Activated T-helper 9 cell treated with anti-CD3 and anti-CD28 coated beads, Interleukin-2, amount 50 U/mL, for 16 hours (primary cell): ENCODE measurements around the gene LARGE1.

Source experiments
- DNase-seq: peaks from one replicate; pipeline ENCODE4 v3.0.0-alpha.2; 2020; ENCODE audit warnings: low read depth

LARGE1 gene

GRCh38 chr22:33224841-33225240 is 695.4 kb downstream of the LARGE1 start:
- DNase-seq = no peak
